ENCODE data around the gene GBP1.

- TF ChIP-seq, protein P1, sequence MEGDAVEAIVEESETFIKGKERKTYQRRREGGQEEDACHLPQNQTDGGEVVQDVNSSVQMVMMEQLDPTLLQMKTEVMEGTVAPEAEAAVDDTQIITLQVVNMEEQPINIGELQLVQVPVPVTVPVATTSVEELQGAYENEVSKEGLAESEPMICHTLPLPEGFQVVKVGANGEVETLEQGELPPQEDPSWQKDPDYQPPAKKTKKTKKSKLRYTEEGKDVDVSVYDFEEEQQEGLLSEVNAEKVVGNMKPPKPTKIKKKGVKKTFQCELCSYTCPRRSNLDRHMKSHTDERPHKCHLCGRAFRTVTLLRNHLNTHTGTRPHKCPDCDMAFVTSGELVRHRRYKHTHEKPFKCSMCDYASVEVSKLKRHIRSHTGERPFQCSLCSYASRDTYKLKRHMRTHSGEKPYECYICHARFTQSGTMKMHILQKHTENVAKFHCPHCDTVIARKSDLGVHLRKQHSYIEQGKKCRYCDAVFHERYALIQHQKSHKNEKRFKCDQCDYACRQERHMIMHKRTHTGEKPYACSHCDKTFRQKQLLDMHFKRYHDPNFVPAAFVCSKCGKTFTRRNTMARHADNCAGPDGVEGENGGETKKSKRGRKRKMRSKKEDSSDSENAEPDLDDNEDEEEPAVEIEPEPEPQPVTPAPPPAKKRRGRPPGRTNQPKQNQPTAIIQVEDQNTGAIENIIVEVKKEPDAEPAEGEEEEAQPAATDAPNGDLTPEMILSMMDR (IDR thresholded peaks at IDR 0.05; ENCODE audit: low read depth, low read length, poor library complexity, severe bottlenecking) = no peak
- TF ChIP-seq EZH2phosphoT487 (IDR thresholded peaks at IDR 0.05; ENCODE audit: borderline replicate concordance, low read length) = no peak
Observed at GRCh38 chr1:89041721-89042120, 23.3 kb downstream of the GBP1 start.
